Activated CD4-positive, alpha-beta memory T cell treated with anti-CD3 and anti-CD28 coated beads, Interleukin-2, amount 10 ng/mL, durations not matched to agents 7 days and 5 days (primary cell): ENCODE measurements around the gene TMED4. TPM values are rescaled to one million over a fixed set of nuclear protein-coding genes. Genes with fewer than 3 reads are reported as not detected.

Experiments
- CTCF ChIA-PET: fragments of 350-600 bp; sonication (Branson Sonifier 250); formaldehyde crosslinking; loops from one replicate; lab custom pipeline; 2021; ENCODE audit warnings: antibody characterized with exemption, inconsistent platforms; lab: Charles Lee
- POLR2A ChIA-PET: fragments of 350-600 bp; sonication (Branson Sonifier 250); formaldehyde crosslinking; loops from one replicate; lab custom pipeline; 2021; ENCODE audit warnings: antibody characterized with exemption; lab: Charles Lee
- DNase-seq: peaks from one replicate; pipeline ENCODE4 v3.0.0-alpha.2; 2020
- H3K27ac Mint-ChIP-seq: one replicate; pipeline ENCODE4 v1.8.0; 2021; ENCODE audit warnings: mild to moderate bottlenecking, mixed read lengths
- H3K27me3 Mint-ChIP-seq: one replicate; pipeline ENCODE4 v1.8.0; 2021; ENCODE audit warnings: mixed read lengths
- H3K36me3 Mint-ChIP-seq: one replicate; pipeline ENCODE4 v1.8.0; 2021; ENCODE audit warnings: low read depth, mixed read lengths
- H3K4me1 Mint-ChIP-seq: one replicate; pipeline ENCODE4 v1.8.0; 2021; ENCODE audit warnings: mixed read lengths
- H3K4me3 Mint-ChIP-seq: one replicate; pipeline ENCODE4 v1.8.0; 2021; ENCODE audit warnings: mild to moderate bottlenecking, mixed read lengths
- H3K9me3 Mint-ChIP-seq: one replicate; pipeline ENCODE4 v1.8.0; 2021; ENCODE audit warnings: mixed read lengths
- total RNA-seq, 2 experiments: library from RNA; stranded (reverse); gene quantifications; one replicate each; pipeline ENCODE4 v1.2.3, GENCODE V29; 2021

The TMED4 gene
- total RNA-seq, 2 experiments from 2014 or later = 76.0 to 81.8 TPM

DNA sequence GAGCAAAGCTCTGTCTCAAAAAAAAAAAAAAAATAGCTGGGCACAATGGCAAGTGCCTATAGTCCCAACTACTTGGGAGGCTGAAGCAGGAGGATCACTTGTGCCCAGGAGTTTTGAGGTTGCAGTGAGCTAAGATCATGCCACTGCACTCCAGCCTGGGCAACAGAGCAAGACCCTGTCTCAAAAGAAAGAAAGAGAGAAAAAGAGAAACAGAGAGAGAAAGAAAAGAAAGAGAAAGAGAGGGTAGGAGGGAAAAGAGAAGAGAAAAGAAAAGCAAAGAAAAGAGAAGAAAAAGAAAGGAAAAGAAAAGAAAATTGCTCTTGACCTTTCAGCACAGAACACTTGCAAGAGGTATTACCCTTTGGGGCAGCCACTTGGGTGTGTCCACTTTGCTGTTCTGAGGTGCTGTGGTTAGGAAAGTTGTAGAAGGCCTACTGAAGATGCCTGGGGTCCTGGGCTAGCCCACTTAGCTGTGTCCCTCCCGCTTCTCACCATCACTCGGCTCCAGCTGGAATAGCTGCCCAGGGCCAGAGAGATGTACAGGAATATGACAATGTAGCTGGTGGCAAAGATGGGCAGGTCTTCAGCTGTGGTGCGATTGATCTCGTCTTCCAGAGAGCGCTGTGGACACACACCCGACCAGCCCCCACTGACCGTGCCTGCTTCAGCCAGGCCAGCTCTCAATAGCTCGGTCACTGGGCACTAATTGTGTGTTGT lies 46.5 kb downstream of the TMED4 start:
- H3K9me3 Mint-ChIP-seq = no peaks in the 10 kb centered on the region
- H3K27ac Mint-ChIP-seq = no peak overlapping the region
- ChIA-PET CTCF (interaction anchor here (0.8 to 2.4 kb wide), 10 partner anchors 8 to 300 kb away, joined by 3 to 8 read pairs (median 6); partner anchors contain the start of gene NUDCD3), POLR2A (interaction anchor here (1.6 kb wide), 1 partner anchor 46 kb away, joined by 4 read pairs; no protein-coding TSS in a partner anchor)
- peaks cover 1% of the 10 kb centered on the region for H3K4me1 Mint-ChIP-seq
- H3K36me3 Mint-ChIP-seq = no peaks in the 10 kb centered on the region
- H3K27me3 Mint-ChIP-seq = no peaks in the 10 kb centered on the region
- DNase-seq = no peak
- H3K4me3 Mint-ChIP-seq = no peak overlapping the region

- POLR2A ChIA-PET = interaction anchor here (0.8 to 1.6 kb wide), 3 partner anchors 15 to 73 kb away, joined by 3 to 4 read pairs (median 3); no protein-coding TSS in a partner anchor
- H3K36me3 Mint-ChIP-seq = no peaks in the 10 kb centered on the region
- CTCF ChIA-PET = interaction anchor here (0.5 to 2.4 kb wide), 21 partner anchors 9 to 629 kb away, joined by 3 to 8 read pairs (median 4); partner anchors contain the start of genes DDX56 and NUDCD3
Observed at GRCh38 chr7:44534501-44534900, 47.5 kb downstream of the TMED4 start.

GRCh38 chr7:44534087-44534486 lies 47.9 kb downstream of the TMED4 start:
- POLR2A ChIA-PET = interaction anchor here (0.8 to 1.6 kb wide), 3 partner anchors 15 to 73 kb away, joined by 3 to 4 read pairs (median 3); no protein-coding TSS in a partner anchor
- H3K4me3 Mint-ChIP-seq = no peak overlapping the region
- no peaks in the 10 kb centered on the region for H3K36me3 Mint-ChIP-seq
- no peaks in the 10 kb centered on the region for H3K9me3 Mint-ChIP-seq
- no peak overlapping the region for H3K27ac Mint-ChIP-seq
- H3K27me3 Mint-ChIP-seq = no peaks in the 10 kb centered on the region
- DNase-seq = no peak
- CTCF ChIA-PET = interaction anchor here (0.5 to 2.4 kb wide), 16 partner anchors 10 to 301 kb away, joined by 3 to 8 read pairs (median 4); partner anchors contain the start of genes DDX56 and NUDCD3
- peaks cover 1% of the 10 kb centered on the region for H3K4me1 Mint-ChIP-seq

More at GRCh38 chr7:44534501-44534900, 47.5 kb downstream of the TMED4 start:
- Mint-ChIP-seq H3K4me3 (no peak overlapping the region), H3K4me1 (peaks cover 1% of the 10 kb centered on the region), H3K9me3 (no peaks in the 10 kb centered on the region), H3K27me3 (no peaks in the 10 kb centered on the region), H3K27ac (no peak overlapping the region)
- peak; percentile 51 for DNase-seq

DNA sequence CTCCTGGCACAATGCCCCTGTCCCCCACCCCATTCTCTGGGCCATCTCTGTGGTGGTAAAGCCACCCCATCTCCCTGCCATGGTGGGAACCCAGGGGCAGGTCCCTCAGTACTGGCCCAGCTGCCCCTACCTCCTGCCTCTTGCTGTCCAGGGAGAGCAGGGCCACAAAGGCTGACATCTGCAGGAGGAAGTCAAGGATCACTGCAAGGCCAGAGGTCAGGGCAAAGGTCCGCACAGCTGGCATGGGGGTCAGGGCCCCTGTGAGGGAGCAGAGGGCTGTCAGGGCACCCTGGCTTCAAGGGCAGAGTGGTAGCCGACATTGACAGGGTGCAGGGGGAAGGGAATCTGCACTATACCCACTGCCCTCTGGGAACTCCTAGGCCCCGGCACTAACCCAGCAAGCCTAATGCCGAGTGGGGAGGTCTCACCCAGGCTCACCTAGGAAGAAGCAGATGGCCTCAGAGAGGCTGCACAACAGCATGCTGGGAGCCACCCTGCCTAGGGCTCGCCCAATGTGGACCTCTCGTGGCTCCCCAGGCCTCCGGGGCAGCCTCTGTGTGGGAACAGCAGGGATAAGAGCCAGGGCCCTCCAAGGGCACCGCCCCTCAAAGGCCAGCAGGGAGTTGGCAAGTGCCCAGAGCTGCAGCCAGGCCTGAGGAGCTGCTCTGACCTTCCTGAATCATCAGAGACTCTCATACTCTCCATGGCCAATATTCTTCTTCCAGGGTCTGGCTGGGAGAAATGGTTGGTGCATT lies 48.6 kb downstream of the TMED4 start:
- CTCF ChIA-PET = interaction anchor here (1.5 to 2.4 kb wide), 3 partner anchors 11 to 42 kb away, joined by 4 to 8 read pairs (median 6); partner anchors contain the start of gene NUDCD3
- POLR2A ChIA-PET = interaction anchor here (1.3 to 1.6 kb wide), 2 partner anchors 16 to 44 kb away, joined by 3 to 4 read pairs; no protein-coding TSS in a partner anchor
- Mint-ChIP-seq H3K4me1 (peaks cover 1% of the 10 kb centered on the region), H3K27me3 (peaks cover under 1% of the 10 kb centered on the region), H3K4me3 (no peak overlapping the region), H3K27ac (no peak overlapping the region), H3K9me3 (peaks cover under 1% of the 10 kb centered on the region), H3K36me3 (no peaks in the 10 kb centered on the region)
- DNase-seq = no peak

DNA sequence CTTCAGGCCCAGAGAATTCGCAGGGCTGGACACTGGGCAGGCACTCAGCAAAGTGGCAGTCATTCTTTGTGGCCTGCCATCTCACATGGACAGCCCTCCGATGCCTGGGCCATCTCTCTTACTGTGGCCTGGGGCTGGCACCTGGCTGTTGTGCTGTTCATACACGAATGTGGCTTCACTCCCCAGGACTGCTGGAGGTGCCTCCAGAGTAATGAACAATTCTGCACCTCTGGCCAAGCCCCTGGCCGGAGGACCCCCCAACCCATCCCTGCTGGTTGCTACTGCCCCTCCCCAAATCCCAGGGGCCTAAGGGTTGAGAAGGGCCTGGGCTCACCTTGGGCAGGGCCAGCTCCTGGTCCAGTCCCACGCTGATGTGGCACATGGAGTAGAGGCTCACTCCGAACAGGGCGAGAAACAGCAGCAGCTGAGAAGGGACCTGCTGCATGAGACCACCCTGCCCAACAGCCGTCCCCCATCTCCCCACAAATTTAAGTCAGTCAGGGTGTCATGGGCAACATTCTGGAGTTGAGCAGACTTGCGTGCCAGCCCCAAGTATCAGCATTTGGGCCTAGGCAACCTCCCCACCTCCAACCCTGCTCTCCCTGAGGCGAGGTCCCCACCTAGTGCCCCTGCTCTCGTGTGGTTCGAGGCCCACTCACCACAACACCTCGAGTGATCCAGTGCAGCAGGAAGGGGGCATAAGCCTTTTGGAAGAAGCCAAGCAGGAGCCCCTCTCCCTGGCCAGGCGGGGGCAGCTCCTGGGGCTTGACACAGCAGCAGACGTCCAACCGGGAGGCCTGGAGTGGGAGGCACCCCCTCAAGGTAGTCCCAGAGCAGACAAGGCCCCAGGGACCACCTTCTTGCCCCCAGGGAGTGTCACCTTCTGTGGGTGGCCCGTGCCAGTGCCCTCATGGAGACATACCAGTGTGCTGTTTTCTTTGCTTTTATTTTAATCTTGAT lies 50.3 kb downstream of the TMED4 start:
- DNase-seq = no peak
- Mint-ChIP-seq H3K27ac (no peak overlapping the region), H3K4me3 (no peak overlapping the region), H3K36me3 (no peaks in the 10 kb centered on the region), H3K4me1 (peaks cover 1% of the 10 kb centered on the region), H3K27me3 (peaks cover 4% of the 10 kb centered on the region), H3K9me3 (peaks cover 2% of the 10 kb centered on the region)
- ChIA-PET CTCF (no interaction called here), POLR2A (no interaction called here)

- H3K4me3 Mint-ChIP-seq = no peak overlapping the region
- H3K27me3 Mint-ChIP-seq = peaks cover 4% of the 10 kb centered on the region
- H3K9me3 Mint-ChIP-seq = peaks cover 2% of the 10 kb centered on the region
- no peak for DNase-seq
- H3K4me1 Mint-ChIP-seq = peaks cover 1% of the 10 kb centered on the region
- H3K36me3 Mint-ChIP-seq = no peaks in the 10 kb centered on the region
- H3K27ac Mint-ChIP-seq = no peak overlapping the region
- ChIA-PET CTCF (no interaction called here), POLR2A (no interaction called here)
Observed at GRCh38 chr7:44530990-44531389, 51.0 kb downstream of the TMED4 start.

Other genes starting within 250 kb of the TMED4 start
- gene NUDCD3, start 91.6 kb downstream of the TMED4 start, total RNA-seq = 10 to 100 TPM; 91.0 to 97.5 TPM
- gene NPC1L1, start 40.9 kb downstream of the TMED4 start, total RNA-seq = not detected
- 10 to 100 TPM; 59.0 to 59.6 TPM for gene DDX56, start 8.3 kb downstream of the TMED4 start, total RNA-seq
- 100 to 1,000 TPM; 164 to 166 TPM for gene OGDH, start 24.4 kb upstream of the TMED4 start, total RNA-seq
- gene ZMIZ2, start 166.6 kb upstream of the TMED4 start, total RNA-seq = 10 to 100 TPM; 85.2 to 91.4 TPM
- 1,000 to 10,000 TPM; 2,032 to 2,102 TPM for gene PPIA, start 214.4 kb upstream of the TMED4 start, total RNA-seq